Activated effector memory CD4-positive, alpha-beta T cell treated with Interleukin-2 at 50 U/mL for 16 hours (primary cell): Measurements from ENCODE around the gene NAA16.
"Not testable (repeated sequence)": the region's sequence is repeated elsewhere in the genome, so short reads cannot be mapped to it uniquely, and the experiment has no call there.

Experiments
- DNase-seq: peaks from one replicate; pipeline ENCODE4 v3.0.0-alpha.2; 2020

The NAA16 gene

DNA sequence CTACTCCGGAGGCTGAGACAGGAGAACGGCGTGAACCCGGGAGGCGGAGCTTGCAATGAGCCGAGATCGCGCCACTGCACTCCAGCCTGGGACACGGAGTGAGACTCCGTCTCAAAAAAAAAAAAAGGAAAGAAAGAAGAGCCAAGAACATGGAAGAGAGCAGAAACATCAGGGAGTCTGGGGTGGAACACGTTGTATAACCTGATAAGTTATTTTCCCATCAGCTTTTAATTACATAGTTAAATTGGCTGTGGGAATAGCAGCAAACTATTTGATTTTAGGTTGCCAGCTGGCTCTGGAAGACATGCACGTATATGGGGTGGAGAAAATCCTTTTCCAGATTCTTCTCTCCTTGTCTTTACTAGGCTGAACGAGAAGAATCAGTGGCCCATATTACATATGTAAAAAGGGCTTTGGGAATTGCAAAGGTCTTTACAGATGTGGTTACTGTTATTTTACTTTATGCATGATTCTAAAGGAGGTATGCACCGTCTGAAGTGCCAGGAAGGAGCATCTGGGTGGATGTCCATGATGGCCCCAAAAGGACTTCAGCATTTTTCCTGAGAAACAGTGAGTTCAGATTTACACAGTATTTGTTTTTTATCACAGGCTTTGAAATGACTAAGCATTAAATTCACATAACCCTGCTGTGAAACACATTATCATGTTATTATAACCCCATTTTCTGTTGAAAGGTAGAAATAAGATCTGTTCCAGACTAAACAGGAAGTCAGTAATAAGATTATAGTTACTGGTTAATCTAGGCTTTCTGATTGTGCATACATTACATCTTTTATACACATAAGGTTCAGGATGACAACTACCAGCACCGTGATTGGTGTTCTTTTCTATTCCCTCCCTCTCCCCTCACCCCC is 4.6 kb upstream of the NAA16 start:
- DNase-seq, result no peak

DNA sequence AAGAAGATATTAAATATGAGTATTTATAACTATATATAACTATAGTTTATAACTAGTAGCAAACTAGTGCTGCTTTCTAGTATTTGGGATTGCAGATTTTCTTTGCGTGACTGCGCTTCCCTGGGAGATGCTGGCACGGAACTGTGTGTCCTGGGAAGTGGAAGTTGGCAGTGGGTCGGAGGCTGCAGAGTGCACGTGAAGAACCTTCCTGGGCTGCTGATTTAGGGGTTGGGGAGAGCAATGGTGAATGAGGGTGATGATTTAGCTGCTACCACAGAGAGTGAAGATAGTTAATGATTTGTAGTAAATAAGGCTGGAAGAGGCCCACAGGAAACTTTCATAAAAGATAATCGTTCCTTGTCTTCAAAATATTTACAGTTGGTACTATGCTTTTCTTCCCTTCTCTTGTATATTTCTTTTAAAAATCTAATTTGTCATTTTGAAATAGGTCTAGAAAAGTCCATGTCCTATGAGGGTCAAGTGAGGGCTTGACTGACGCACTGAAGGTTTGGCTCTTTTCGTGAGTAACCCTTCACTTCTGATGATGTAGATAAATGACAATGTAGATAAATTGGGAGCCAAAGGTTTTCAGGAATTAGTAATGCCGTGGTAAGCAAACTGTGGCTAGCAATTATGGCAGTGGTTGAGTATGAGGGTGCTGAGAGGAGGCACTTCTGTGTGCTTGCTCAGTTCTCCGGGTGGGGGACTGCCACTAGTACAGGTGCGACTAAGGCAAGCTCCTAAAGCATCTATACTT is 3.0 kb upstream of the NAA16 start:
- no peak for DNase-seq

DNA sequence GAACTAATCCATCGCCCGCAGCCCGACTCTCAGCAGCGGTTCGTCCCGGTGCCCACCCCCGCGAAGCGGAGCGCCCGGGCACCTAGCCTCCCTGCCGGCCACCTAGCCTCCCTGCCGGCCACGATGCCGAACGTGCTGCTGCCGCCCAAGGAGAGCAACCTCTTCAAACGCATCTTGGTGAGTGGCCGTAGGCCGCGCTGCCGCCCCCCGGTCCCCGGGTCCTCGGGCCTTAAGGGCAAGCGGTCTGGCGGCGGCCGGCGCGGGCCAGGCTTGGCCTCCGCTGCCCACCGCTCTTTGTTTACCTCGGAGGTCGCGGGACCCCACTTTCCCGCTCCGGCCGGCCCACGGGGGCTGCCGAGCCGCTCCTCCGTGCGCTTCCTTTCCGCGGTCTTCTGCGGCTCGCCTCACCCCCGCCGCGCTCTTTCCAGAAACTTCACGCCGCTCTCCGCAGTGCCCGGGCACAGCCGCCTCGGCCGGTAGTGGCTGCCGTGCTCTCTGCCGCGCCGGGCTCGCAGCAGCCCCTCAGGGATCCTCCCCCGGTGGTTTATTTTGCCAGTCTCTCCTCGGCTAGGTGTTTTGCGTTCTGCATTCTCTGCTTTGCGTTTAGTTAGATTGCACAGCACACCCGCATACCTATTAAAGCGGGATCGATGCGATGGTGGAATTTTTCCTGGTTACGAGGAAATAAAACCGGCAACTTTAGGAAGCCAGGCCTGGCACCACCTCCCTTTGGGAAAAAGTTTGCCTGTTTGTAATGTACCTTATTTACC is 524 bp downstream of the NAA16 start:
- peak; percentile 32 for DNase-seq

DNA sequence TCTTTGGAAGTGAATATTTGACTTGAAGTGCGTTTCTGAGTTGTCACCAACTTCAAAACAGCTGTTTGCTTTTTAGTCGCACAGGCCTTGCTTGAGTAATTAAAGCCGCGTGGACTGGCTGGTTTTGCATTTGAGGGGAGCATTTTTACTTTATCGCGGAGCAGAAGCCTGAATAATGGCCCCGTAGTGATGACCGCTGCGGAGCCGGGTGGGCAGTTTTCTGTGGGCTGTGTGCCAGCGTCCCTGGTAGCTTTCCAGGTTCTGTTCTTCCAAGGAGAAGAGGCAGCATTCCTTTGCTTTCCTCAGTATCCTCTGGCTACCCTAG is 1.1 kb downstream of the NAA16 start:
- no peak for DNase-seq

DNA sequence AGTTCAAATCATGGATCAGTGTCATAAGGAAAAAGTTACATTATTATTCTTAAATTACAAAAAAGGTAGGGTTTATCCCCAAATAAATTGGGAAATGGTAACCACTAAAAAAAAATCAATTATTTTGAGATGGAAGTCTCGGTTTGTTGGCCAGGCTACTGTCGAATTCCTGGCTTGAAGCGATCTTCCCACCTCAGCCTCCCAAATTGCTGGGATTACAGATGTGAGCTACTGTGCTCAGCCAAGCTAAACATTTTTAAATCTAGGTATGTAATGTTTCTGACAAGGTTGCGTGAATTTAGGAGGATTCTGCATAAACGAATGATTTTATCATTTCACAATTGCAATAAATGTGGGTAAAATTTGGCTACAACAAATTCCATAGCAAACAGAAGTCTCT is 2.0 kb downstream of the NAA16 start:
- DNase-seq, result no peak

DNA sequence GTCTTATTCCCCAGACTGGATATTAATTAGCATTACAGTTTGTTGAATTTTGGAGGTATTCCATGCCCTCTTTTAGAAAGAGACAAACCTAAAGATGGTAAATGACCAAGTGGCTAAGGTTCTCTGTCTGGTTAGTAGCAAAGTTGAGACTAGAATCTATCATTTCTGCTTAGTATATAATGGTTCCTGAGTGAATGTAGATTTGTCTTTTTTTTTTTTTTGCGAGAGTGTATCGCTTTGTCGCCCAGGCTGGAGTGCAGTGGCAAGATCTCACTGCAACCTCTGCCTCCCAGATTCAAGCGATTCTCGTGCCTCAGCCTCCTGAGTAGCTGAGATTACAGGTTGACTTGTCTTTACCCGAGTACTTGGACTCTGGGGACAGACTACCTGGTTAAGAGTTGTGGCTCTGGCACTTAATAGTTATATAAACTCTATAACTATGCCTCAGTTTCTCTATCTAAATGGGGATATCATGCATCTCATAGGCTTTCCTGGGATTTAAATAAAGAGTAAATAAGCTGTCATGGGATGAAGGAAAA is 2.7 kb downstream of the NAA16 start:
- no peak for DNase-seq

DNA sequence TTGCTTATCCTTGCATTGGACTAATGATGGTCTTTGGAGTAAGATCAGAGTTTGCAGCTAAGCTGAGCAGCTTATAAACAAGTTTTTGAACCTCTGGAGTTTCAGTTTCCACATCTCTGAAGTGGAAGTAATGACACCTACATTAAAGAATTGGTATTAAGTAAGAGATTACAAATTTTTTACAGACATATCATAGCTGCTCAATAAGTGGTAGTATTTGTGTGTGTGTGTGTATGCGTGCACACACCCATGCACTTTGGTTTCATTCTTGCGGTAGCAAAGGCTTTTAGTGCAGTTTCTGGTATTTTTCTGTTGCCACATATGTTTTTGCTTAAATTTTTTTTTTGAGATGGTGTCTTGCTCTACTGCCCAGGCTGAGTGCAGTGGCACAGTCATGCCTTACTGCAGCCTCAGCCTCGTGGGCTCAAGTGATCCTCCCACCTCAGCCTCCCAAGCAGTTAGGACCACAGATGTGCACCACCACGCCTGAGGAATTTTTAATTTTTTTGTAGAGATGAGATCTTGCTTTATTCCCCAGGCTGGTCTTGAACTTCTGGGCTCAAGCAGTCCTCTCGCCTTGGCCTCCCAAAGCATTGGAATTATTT is 4.5 kb downstream of the NAA16 start:
- DNase-seq, result no peak

DNA sequence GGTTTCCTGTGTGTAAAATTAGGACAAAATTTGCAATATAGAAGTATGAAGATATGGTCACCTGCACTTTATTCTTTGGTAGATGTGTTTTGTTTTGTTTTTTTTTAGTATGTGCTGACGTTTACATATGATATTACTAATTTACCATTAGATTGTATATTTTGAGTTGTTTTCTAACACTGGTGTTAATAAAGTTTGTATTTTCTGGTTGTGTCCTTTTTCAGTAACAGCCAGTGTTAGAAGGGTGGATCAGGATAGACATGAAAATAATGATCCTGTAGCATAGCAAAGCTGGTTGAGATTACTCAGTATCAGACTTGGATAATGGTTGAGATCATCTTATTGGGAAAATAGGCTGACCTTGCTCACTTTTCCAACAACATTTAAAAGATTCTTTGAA is 6.2 kb downstream of the NAA16 start:
- DNase-seq, result no peak

DNA sequence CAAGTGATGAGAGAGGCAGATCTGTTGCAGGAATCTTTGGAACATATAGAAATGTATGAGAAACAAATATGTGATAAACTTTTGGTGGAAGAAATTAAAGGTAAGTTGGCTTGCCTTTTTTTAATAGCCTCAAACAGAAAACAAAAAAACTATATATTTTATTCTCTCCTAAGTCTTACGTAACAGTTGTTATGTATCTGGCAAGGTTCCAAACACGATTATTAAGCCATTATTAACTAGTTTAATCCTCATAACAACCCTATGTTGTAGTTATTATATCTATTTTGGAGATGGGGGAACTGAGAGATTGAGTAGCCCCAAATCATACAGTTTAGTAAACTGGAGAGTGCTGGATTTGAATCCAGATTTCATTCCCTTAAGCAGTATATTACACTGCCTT is 14.7 kb downstream of the NAA16 start:
- no peak for DNase-seq

DNA sequence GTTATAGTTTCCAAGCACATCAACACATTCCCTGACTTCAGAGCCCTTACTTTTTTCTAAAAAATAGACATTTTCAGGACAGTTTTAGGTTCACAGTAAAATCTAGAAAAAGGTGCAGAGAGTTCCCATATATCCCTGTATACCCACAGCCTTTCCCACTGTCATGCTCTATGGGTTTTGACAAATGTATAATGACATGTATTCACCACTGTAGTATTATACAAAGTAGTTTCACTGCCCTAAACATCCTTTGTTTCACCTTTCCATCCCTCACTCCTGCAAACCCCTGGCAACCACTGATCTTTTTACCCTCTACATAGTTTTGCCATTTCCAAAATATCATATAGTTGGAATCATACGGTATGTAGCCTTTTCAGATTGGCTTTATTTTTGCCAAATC is 15.6 kb downstream of the NAA16 start:
- DNase-seq, result no peak

DNA sequence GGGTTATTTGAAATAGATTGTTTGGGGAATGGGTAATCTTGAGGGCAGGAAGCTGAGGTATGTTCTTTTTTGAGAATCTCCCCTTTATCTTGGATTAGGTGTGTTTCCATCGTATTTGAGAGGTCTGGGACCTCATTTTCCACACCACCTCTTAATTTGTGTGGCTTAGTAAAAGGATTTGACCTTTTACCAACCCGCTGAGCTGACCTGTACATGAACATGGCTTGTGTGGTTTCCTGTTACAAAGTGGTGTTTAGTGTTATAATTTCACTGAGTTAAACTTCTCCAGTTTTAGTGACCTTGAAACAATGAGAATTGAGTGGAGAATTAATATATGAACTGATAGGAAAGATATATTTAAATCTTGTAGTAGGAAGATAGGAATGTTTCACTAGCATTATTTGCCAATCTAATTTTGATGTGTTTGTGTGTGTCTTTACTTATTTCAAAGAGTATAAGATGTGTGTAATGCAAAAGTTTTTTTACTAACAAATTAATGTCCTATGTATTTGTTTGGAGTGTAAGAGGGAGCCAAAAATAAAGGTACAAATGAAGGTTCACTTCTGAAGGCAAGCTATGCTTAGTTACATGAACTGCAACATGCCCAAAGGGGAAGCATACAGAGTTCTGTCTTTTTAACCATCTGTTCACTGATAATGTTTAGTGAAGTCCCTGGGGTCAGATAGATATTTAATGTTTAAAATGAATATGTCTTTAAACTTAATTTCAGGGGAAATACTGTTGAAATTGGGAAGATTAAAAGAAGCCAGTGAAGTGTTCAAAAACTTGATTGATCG is 17.1 kb downstream of the NAA16 start:
- no peak for DNase-seq

DNA sequence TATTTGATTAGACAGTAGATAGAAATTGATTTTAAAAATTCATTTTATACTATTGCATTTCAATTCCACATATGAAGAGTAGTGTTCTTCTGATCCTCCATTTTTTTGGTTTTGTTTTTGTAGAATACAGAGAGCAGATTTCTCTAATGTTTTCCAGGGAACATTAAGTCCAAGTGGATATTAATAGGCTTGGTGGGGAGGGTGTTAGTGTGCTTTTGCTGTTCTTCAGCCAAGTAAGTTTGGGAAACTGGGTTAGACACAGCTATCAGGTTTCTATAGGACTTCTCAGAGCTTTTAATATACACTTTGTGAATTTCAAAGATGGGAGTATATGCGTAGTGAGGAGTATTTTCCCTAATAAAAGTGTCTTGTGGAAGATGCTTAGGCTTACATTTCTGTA is 21.8 kb downstream of the NAA16 start:
- no peak for DNase-seq

DNA sequence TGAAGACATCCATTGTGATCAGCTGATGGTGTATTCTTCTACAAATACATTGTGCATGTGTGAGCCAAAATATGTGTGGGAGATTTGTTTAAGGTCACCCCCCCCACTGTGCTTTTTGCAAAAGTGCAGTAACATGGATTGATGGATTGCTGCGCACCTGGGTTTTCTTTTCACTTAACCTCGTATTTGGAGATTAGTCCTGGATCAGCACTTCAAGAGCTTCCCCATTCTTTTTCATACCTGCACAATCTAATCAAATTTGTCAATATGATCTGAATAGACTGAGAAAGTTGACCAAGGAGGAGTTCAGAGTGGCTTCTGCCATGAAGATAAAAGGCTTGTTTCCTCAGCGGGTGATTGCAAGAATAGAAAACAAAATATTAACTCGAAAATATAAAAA is 23.7 kb downstream of the NAA16 start:
- no peak for DNase-seq

DNA sequence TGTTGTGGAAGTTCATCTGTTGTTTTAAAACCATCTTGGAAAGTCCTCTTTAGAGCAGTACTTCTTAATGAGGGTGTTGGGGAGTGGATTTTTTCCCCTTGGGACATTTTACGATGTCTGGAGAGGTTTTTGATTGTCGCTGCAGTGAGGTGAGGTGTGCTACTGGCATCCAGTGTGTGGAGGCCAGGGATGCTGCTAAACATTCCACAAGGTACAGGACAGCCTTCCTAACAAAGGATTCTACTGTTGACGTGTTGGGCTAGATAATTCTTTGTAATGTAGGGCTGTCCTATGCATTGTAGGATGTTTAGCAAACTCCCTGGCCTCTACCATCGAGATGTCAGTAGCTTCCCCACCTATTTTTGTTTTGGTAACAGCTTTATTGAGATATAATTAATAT is 33.3 kb downstream of the NAA16 start:
- no peak for DNase-seq

DNA sequence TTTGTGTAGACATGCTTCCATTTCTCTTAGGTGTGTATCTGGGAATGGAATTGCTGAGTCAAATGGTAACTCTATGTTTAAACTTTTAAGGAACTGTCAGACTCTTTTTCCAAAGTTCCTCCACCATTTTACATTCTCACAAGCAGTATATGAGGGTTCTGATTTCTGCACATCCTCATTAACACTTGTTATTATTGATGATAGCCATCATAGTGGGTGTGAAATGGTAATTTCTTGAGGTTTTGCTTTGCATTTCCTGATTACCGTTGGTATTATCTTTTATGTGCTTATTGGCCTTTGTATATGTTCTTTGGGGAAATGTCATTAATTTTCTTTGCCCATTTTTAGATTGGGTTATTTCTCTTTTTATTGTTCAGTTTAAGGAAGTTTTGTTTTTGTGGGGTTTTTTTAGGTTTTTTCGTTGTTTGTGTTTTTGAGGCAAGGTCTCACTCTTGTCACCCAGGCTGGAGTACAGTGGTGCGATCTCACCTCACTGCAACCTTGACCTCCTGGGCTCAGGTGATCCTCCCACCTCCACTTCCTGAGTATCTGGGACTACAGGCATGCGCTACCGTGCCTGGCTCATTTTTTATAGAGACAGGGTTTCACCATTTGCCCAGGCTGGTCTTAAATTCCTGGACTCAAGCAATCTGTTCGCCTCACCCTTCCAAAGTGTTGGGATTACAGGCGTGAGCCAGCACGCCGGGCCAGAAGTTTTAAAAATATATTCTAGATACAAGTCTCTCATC is 34.3 kb downstream of the NAA16 start:
- no peak for DNase-seq

DNA sequence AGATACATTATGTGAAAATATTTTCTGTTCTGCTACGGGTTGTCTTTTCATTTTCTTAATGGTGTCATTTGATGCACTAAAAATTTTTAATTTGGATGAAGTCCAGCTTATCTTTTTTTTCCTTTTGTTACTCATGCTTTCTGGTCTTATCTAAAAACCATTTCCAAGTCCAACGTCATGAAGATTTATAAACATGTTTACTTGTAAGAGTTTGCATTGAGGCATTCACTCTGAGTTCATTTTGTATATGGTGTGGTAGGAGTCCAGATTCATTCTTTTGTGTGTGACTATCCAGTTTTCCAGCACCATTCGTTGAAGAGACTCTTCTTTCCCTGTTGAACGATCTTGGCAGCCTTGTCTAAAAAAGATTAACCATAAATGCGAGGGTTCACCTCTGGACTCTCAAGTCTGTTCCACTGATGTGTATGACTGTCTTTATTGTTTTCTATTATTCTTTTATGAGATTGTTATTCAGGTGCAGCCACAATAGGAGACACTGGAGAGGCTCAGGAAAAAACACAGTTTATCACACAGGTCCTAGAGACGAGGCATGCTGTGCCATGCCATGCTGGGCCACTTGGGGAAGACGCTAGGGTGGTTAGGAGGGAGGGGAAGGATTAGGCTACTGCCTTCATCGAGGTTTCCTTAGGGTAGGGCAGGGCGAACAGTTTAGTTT is 35.0 kb downstream of the NAA16 start:
- no peak for DNase-seq

DNA sequence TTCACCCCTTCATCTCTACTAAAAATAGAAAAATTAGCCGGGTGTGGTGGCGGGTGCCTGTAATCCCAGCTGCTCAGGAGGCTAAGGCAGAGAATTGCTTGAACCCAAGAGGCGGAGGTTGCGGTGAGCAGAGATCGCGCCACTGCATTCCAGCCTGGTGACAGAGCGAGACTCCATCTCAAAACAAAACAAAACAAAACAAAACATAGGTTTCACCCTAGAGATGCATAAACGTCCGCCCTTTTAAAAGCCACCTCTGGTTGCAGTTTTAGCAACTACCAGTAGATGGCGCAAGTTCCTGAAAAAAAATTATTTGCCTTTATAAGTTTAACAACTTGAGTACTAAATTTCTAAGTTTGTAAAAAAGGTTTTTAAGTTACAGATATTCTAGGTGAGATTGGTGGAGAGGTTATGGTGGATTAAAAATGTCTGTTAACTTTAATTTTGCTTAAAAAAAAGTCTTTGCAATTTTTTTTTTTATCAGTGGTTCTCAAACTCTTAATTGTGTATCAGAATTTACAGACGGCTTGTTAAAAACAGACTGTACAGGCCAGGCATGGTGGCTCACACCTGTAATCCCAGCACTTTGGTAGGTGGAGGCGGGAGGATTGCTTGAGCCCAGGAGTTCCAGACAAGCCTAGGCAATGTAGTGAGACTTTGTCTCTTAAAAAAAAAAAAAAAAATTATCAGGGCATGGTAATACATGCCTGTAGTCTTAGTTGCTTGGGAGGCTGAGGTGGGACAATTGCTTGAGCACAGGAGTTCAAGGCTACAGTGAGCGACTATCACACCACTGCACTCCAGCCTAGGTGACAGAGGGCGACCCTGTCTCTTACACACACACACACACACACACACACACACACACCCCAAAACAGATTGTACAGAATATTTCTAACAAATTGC is 42.1 kb downstream of the NAA16 start:
- peak; percentile 31 for DNase-seq

DNA sequence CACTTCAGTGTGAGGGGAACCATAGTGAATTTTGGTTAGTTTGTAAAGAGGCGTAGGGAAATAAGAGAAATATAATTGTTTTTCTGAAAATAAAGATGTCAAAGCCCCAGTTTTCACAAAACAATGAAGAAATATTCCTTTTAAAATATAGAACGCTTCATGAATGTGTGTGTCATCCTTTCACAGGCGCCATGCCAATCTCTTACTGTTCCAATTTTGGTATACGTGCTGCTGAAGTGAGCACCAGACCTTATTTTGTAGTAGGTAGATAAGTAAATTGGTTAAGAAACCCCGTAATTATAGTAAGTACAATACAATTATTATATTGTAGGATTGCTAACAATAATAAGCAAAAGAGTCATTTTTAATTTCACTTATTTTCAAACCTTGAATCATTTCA is 43.3 kb downstream of the NAA16 start:
- DNase-seq, result no peak

DNA sequence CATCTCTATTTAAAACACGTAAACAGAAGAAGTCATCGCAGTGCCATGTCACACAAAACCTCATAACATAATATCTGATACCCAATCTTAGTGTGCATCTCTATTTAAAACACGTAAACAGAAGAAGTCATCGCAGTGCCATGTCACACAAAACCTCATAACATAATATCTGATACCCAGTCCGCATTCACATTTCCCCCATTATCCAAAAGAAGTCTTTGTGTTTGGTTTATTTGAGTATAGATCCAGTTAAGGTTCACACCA is 45.2 kb downstream of the NAA16 start:
- not testable (repeated sequence) for DNase-seq

DNA sequence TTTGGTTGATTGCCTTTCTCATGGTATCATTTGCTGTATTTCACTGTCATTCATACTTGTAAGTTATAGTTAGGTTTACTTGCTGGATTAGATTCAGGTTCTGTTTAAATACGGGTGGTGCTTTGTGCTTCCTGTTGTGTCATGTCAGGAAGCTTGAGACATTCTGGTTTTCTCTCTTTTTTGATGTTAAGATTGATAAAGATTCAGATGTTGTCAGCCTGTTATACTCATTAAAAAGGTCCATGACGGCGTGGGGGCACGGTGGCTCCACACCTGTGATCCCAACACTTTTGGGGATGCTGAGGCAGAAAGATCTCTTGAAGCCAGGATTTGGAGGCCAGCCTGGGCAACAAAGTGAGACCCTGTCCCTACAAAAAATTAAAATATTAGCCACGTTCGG is 45.7 kb downstream of the NAA16 start:
- DNase-seq, result peak; percentile 23
